Gastroesophageal sphincter (tissue), 4 donors: ENCODE results near the gene PWWP2B. TPM values are rescaled to one million over a fixed set of nuclear protein-coding genes. Genes with fewer than 3 reads are reported as not detected.

Experiments
- ATAC-seq: fragments of 150-250 bp; one replicate; pipeline ENCODE4 v1.9.1; 2016; ENCODE audit warnings: mild to moderate bottlenecking, moderate library complexity
- H3K27ac ChIP-seq, 4 donors: fragments of 200-600 bp; sonication (generic) in 3 of 4; 1 replicate in 3 of 4; 2 replicates in 1 of 4; pipeline ENCODE4 v1.5.1; 2016 to 2019
- H3K27me3 ChIP-seq: fragments of 200-600 bp; sonication (generic); one replicate; pipeline ENCODE4 v1.5.1; 2019
- H3K36me3 ChIP-seq, 2 donors: fragments of 200-600 bp; sonication (generic); one replicate each; pipeline ENCODE4 v1.5.1; 2019; ENCODE audit warnings: control low read depth in 1 of 2
- H3K4me1 ChIP-seq, 3 donors: fragments of 200-600 bp; sonication (generic); 1 replicate in 2 of 3; 2 replicates in 1 of 3; pipeline ENCODE4 v1.5.1; 2016 to 2019; ENCODE audit warnings: control low read depth in 2 of 3
- H3K4me3 ChIP-seq, 2 donors: fragments of 200-600 bp; sonication (generic); one replicate each; pipeline ENCODE4 v1.5.1; 2019; ENCODE audit warnings: mild to moderate bottlenecking in 1 of 2, moderate library complexity in 1 of 2
- H3K9me3 ChIP-seq, 3 donors: fragments of 200-600 bp; sonication (generic); one replicate each; pipeline ENCODE4 v1.5.1; 2017 to 2019; ENCODE audit warnings: control low read depth in 2 of 3
- EP300 ChIP-seq: sonication (generic); formaldehyde crosslinking; IDR thresholded peaks from one replicate; pipeline ENCODE4 v1.6.1; 2017; ENCODE audit warnings: antibody characterized with exemption, mild to moderate bottlenecking
- POLR2A ChIP-seq, 2 donors: fragments of 450-650 bp; IDR thresholded peaks; one replicate each; pipeline ENCODE4 v1.6.1; 2017; ENCODE audit warnings: antibody characterized with exemption in 2 of 2, mild to moderate bottlenecking in 2 of 2, moderate library complexity in 1 of 2
- POLR2AphosphoS5 ChIP-seq: sonication (generic); formaldehyde crosslinking; IDR thresholded peaks from one replicate; pipeline ENCODE4 v1.6.1; 2017; ENCODE audit warnings: antibody characterized with exemption
- WGBS, 2 donors: methylation state at CpG; one replicate each; pipeline ENCODE4 v1.1.5; 2018; ENCODE audit warnings: low coverage in 1 of 2; 5-methylcytosine and 5-hydroxymethylcytosine counted together
- total RNA-seq, 4 donors: library from RNA; depleted of rRNA; stranded (reverse); fragments of >200 nt; gene quantifications; one replicate each; pipeline ENCODE4 v1.1.0, GENCODE V29; 2016
- TF ChIP-seq, protein P1 (sequence below), 4 experiments: fragments of 200-600 bp in 2 of 4; fragments of 450-650 bp in 2 of 4; sonication (generic) in 1 of 4; IDR thresholded peaks; one replicate each; pipeline ENCODE4 v1.5.1; 2017 to 2019; ENCODE audit warnings: antibody characterized with exemption in 4 of 4, mild to moderate bottlenecking in 2 of 4, moderate library complexity in 2 of 4

The PWWP2B gene
- total RNA-seq, 4 donors from 2014 or later, result 11.3 to 17.1 (median 14.8) TPM

DNA sequence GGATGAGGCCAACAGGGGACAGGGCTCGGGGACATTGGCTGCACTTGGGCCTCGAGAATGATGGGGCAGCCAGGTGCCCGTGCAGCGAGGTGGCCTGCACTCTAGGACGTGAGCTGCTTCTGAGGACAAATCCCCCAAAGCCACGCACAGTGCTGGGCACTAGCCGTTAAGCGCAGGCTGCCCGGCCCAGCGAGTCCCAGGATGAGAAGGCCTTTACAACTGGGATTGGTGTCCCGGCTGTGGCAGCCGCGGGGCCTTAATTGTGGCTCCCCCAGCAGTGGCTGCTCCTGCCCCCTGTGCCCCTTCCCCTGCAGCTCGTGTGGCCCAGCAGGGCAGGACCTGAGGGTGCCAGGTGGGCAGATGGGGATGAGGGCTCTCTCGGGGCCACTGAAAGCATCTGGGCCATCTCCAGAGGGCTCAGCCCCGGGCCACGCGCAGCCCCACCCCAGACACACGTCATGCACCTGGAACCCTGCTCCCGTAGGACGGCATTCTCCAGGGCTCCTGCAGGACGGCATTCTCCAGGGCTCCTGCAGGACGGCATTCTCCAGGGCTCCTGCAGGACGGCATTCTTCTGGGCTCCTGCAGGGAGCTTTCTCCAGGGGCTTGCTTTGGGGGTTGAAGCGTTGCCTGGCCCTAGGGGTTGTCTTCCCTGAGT, 6.6 kb downstream of the PWWP2B start:
- H3K4me3 ChIP-seq, result no peak overlapping the region
- H3K27ac ChIP-seq, result no peak overlapping the region
- no peak for ATAC-seq
- 80 to 100% methylated on average over 1 to 2 of the region's 25 CpGs for WGBS, 2 donors
- H3K9me3 ChIP-seq, result no peaks in the 10 kb centered on the region
- peaks cover 0 to 36% of the 10 kb centered on the region in 2 donors for H3K36me3 ChIP-seq
- peaks cover 0 to 69% (median 23%) of the 10 kb centered on the region in 3 donors for H3K4me1 ChIP-seq
- no peaks in the 10 kb centered on the region for H3K27me3 ChIP-seq
- TF ChIP-seq EP300 (no peak), POLR2AphosphoS5 (no peak), POLR2A (IDR thresholded peaks at IDR 0.05) (no peak)
- TF ChIP-seq, protein P1, sequence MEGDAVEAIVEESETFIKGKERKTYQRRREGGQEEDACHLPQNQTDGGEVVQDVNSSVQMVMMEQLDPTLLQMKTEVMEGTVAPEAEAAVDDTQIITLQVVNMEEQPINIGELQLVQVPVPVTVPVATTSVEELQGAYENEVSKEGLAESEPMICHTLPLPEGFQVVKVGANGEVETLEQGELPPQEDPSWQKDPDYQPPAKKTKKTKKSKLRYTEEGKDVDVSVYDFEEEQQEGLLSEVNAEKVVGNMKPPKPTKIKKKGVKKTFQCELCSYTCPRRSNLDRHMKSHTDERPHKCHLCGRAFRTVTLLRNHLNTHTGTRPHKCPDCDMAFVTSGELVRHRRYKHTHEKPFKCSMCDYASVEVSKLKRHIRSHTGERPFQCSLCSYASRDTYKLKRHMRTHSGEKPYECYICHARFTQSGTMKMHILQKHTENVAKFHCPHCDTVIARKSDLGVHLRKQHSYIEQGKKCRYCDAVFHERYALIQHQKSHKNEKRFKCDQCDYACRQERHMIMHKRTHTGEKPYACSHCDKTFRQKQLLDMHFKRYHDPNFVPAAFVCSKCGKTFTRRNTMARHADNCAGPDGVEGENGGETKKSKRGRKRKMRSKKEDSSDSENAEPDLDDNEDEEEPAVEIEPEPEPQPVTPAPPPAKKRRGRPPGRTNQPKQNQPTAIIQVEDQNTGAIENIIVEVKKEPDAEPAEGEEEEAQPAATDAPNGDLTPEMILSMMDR (IDR thresholded peaks at IDR 0.05), result no peak

DNA sequence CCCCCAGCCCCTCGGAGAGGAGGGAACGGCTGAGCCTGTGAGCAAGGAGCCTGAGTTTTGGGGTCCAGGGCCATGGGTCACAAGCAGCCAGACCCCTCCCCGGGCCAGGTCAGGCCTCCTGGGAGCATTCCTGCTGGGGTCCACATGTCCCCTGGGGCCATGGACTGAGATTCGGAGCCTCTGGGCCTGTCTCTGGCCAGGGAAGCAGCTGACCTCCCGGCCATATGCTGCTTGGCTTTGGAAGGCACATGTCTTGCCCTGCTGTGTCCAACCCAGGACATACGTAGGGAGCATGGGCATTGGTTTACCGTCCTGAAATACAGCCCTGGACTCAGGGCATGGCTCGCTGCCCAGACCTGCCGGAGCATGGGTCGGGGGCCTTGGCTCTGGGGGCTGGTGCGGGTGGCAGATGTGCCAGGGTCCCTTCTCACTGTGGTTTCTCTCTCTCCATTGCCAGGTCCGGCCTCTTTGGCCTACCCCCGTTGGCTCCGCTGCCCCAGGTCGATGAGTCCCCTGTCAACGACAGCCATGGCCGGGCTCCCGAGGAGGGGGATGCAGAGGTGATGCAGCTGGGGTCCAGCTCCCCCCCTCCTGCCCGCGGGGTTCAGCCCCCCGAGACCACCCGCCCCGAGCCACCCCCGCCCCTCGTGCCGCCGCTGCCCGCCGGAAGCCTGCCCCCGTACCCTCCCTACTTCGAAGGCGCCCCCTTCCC, 7.3 kb downstream of the PWWP2B start:
- Histone ChIP-seq H3K36me3 (peaks cover 0 to 36% of the 10 kb centered on the region in 2 donors), H3K9me3 (no peaks in the 10 kb centered on the region), H3K27ac (no peak overlapping the region), H3K4me3 (no peak overlapping the region), H3K4me1 (peaks cover 0 to 69% (median 23%) of the 10 kb centered on the region in 3 donors), H3K27me3 (no peaks in the 10 kb centered on the region)
- ATAC-seq, result no peak
- WGBS, 2 donors, result 80% methylated on average over 1 of the region's 32 CpGs; no CpG with 5 or more reads in 1 of the 2 donors
- TF ChIP-seq POLR2AphosphoS5, result no peak
- TF ChIP-seq, protein P1 (IDR thresholded peaks at IDR 0.05), result no peak
- TF ChIP-seq POLR2A (IDR thresholded peaks at IDR 0.05), result no peak
- no peak for TF ChIP-seq EP300

DNA sequence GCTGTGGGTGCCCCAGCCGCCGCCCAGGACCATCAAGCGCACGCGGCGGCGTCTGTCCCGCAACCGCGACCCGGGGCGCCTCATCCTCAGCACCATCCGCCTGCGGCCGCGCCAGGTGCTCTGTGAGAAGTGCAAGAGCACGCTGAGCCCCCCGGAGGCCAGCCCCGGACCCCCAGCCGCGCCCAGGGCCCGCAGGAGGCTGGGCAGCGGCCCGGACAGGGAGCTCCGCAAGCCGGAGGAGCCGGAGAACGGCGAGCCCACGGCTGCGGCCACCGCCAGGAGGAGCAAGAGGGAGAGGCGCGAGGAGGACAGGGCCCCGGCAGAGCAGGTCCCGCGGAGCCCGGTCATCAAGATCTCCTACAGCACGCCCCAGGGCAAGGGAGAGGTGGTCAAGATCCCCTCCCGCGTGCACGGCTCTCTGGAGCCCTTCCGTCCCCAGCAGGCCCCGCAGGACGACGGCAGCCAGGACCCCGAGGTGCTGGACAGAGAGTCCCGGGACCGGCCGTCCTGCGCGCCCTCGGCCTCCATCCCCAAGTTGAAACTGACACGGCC, 8.0 kb downstream of the PWWP2B start:
- Histone ChIP-seq H3K36me3 (peaks cover 0 to 36% of the 10 kb centered on the region in 2 donors), H3K4me1 (peaks cover 0 to 68% (median 20%) of the 10 kb centered on the region in 3 donors), H3K27me3 (no peaks in the 10 kb centered on the region), H3K4me3 (no peak overlapping the region), H3K27ac (no peak overlapping the region), H3K9me3 (no peaks in the 10 kb centered on the region)
- 96% methylated on average over 5 of the region's 54 CpGs; no CpG with 5 or more reads in 1 of the 2 donors for WGBS, 2 donors
- TF ChIP-seq EP300 (no peak), POLR2A (IDR thresholded peaks at IDR 0.05) (no peak), POLR2AphosphoS5 (no peak)
- TF ChIP-seq, protein P1 (IDR thresholded peaks at IDR 0.05), result no peak
- ATAC-seq, result no peak

DNA sequence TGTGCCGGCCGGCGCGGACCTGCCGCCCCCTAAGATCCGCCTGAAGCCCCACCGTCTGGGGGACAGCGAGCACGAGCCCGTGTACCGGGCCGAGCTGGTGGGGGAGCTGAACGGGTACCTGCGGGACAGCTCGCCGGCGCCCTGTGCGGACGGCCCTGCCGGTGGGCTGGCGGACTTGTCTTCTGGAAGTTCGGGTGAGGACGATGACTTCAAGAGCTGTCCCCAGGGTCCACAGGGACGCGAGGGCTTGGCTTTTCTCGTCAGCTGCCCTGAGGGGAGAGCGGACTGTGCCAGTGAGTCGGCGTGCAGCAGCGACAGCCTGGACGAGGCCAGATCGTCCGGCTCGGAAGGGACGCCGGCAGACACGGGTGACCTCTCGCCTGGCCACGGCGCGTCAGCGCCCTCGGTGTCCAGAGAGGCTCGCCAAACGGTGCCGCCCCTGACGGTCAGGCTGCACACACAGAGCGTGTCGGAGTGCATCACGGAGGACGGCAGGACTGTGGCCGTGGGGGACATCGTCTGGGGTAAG, 8.5 kb downstream of the PWWP2B start:
- Histone ChIP-seq H3K4me1 (peaks cover 0 to 68% (median 17%) of the 10 kb centered on the region in 3 donors), H3K27ac (no peak overlapping the region)

More for the DNA sequence above, 8.5 kb downstream of the PWWP2B start:
- Histone ChIP-seq H3K27me3 (no peaks in the 10 kb centered on the region), H3K4me3 (no peak overlapping the region), H3K36me3 (peaks cover 0 to 36% of the 10 kb centered on the region in 2 donors), H3K9me3 (no peaks in the 10 kb centered on the region)
- WGBS, 2 donors, result 97% methylated on average over 14 of the region's 53 CpGs; no CpG with 5 or more reads in 1 of the 2 donors
- no peak for ATAC-seq
- TF ChIP-seq POLR2AphosphoS5, result no peak
- TF ChIP-seq, protein P1 (IDR thresholded peaks at IDR 0.05), result no peak
- no peak for TF ChIP-seq EP300
- no peak for TF ChIP-seq POLR2A (IDR thresholded peaks at IDR 0.05)
